GM12872 (cell line): Measurements from ENCODE around the gene TTC13.

ENCODE experiments used
- CTCF ChIP-seq: IDR thresholded peaks from 3 replicates; pipeline ENCODE4 v1.5.1; 2011; ENCODE audit warnings: low read depth, mild to moderate bottlenecking, low read length, moderate library complexity; ENCODE audit not compliant: insufficient read depth

The TTC13 gene

GRCh38 chr1:231001892-231002291, 23.2 kb upstream of the TTC13 start:
- no peak for TF ChIP-seq CTCF

DNA sequence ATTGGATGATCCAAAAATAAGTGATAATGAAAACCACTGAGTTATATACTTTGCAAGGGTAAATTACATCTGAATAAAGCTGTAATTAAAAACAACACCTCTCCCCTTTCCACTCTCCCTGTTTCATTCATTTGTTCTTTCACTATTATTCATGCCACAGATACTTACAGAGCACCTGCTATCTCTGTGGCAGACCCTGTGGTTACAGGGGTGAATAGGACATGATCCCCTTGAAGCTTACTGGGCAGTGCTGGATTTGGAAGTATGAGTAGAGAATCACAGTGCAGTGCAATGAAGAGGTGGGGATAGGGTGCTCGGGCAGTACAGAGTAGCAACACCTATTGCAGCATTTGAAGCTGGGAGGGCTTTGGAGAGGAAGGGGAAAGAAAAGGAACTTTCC, 22.0 kb upstream of the TTC13 start:
- no peak for TF ChIP-seq CTCF

- TF ChIP-seq CTCF = no peak
These were observed 21.5 kb upstream of the TTC13 start for GRCh38 chr1:231000201-231000600.

GRCh38 chr1:230994860-230995259, 16.2 kb upstream of the TTC13 start:
- TF ChIP-seq CTCF = no peak

DNA sequence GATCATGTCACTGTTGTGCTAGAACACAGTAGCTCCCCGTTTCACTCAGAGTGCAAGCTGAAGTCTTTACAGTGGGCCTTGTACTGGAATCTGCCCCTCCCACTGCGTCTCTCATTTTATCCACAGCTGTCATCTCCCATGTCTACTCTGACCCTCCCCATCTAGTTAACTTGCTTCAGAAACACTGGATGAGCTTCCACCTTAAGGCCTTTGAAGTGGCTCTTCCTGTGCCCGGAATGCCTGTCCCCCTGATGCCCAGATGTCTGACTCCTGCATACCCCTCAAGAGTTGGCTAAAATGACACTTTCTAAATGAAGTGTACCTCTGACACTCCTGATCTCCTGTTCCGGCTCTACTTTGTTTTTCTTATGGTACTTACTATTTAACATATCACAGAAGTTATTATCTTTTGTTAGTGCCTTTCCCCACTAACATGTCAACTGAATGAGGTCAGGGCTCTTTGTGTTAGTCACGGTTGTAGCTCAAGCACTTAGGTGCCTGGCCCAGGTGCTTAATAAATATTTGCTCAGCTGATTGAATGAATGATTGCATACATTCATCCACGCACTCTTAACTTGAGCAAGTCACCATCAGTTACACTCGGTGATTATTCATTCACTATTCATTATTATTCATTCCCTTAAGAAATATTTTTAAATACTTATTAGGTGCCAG, 13.6 kb upstream of the TTC13 start:
- TF ChIP-seq CTCF = no peak

GRCh38 chr1:230987448-230987847, 8.8 kb upstream of the TTC13 start:
- TF ChIP-seq CTCF = no peak

DNA sequence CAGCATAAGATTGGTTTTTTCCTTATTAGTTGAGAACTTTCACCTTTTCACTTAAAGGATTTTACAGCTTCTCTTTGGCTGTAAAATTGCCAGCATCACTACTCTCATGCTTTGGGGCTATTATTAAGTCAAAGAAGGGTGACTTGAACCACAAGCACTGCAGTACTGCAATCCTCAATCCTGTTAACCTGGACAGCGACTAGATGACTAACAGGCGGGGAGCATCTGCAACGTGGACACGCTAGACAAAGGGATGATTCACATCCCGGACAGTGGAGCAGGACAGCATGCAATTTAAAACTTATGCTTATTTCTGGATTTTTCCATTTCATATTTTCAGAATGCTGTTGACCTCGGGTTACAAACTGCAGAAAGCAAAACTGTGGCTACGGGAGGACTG, 8.3 kb upstream of the TTC13 start:
- no peak for TF ChIP-seq CTCF
